Activated CD4-positive, alpha-beta T cell treated with anti-CD3 and anti-CD28 coated beads for 4 hours (primary cell): ENCODE measurements around the gene STXBP5L.
"Not testable (repeated sequence)": the region's sequence is repeated elsewhere in the genome, so short reads cannot be mapped to it uniquely, and the experiment has no call there.

ENCODE experiments used
- DNase-seq, 2 donors: peaks; one replicate each; pipeline ENCODE4 v3.0.0-alpha.2; 2020

Gene STXBP5L

GRCh38 chr3:121232309-121233225 is 324.6 kb downstream of the STXBP5L start:
- DNase-seq = no peak

DNA sequence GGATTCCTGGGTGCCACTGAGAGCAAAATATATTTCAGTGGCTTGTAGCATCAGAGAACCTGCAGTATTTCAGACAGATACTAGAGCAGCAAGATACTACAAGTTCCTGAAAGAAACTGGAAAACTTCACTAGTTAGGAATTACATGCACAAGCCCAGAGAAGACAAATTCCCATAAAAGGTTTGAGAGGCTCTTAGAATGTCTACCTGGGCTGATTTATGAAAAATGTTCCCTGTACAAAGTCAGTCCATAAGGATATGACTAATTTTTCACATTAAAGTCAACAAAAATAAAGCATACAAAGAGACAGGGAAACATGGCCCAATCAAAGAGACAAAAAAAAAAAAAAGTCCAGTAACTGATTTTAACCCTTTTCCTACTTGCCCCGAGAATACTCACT is 335.2 kb downstream of the STXBP5L start:
- no peak for DNase-seq

DNA sequence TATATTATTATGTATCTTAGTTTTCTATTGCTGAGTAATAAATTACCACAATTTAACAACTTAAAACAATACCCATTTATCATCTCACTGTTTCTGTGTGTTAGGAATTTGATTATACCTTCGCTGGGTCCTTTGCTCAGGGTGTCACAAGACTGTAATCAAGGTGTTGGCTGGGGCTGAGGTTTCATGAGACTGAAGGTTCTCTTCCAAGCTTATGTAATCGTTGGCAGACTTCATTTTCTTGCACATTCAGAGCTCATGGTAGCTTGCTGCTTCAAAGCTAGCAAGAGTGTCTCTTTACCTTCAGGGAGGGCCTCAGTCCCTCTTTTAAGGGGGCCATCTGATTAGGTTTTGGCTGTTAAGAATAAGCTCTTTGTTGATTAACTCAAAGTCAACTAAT is 344.7 kb downstream of the STXBP5L start:
- DNase-seq = no peak

DNA sequence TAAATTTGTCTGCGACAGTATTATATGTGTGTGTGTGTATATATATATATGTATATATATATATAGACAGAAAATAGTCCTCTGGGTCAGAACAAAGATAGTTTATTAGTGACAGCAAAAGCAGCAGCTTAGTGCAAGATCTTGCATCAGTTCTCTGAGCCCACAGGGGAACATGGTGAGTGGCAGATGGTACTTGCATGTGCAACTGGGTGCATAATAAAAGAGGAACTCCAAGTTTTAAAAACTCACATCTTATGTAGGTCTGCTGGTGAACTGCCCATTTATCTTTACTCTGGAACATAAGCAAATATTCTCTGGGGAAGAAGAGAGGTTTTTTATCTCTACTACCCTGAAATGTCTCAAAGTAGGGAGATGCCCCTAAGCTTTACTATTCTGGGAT is 361.4 kb downstream of the STXBP5L start:
- DNase-seq = no peak

GRCh38 chr3:121274411-121274810 is 366.4 kb downstream of the STXBP5L start:
- DNase-seq = no peak

DNA sequence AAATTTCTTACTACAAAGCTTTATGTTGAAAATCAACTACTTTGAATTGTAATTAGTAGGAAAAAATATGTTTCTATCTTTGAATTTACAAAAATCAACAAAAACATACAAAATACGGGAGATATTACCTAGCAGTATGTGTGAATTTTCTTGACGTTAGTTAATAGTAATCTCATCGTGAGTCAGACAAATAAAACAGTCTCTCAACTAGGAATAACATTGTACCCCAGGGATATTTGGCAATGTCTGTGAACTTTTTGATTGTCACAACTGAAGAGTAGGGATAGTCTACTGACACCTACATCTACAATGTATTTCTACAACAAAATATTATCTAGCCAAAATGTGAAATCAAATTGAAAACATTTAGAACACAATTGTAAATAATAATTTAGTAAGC is 387.4 kb downstream of the STXBP5L start:
- DNase-seq = no peak

DNA sequence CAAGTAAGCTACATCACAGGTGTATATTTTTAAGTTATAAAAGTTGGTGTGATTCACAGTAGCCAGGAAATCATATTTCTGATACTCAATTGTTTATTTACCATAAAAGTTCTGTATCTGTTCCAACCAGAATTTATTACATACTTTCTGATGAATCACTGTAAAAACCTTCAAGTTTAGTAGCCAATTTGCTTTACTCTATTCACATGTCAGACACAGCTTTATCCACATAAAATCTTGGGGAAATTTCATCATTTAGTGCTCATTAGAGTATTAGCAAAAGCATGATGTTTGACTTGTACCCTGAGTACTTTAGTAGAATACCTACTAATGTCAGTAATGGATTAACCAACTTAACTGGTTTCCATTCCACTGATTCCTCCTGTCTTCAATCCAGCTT is 388.0 kb downstream of the STXBP5L start:
- DNase-seq = no peak

DNA sequence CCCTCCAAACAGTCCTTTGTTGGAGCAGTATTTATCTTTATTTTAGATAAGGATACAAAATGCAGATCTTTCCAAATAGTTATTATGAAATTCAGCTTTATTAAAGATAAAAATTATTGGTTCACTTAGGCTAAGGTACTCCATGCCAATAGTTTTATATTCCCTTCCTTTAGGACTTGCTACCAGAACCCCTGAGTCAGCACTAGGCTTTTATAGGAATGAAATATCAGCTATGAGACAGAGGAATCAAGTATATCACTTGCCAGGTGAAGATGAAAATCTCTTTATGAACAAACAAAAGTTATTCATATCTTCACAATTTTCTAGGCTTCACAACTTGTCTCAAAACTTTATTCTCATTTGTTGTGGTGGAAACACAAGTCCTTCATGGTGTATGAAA is 416.3 kb downstream of the STXBP5L start:
- DNase-seq = no peak

GRCh38 chr3:121330118-121330517 is 422.1 kb downstream of the STXBP5L start:
- no peak for DNase-seq

DNA sequence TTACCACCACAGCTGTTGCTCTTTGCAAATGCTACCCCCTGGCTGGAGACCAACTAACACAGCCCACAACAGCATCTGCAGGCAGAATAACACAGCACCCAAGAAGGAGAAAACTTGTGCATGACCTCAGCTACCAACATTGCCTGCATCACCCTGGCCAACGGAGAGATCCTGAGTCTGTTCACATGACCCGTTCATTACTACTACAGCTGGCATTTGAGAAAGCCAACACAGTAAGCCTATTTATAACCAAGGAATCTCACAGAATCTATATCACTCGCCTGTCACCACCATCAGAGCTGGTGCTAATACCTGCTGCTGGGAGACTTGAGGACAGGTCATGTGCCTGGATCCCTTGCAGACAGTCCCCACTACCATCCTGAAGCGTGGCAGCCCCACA is 422.6 kb downstream of the STXBP5L start:
- DNase-seq = no peak

DNA sequence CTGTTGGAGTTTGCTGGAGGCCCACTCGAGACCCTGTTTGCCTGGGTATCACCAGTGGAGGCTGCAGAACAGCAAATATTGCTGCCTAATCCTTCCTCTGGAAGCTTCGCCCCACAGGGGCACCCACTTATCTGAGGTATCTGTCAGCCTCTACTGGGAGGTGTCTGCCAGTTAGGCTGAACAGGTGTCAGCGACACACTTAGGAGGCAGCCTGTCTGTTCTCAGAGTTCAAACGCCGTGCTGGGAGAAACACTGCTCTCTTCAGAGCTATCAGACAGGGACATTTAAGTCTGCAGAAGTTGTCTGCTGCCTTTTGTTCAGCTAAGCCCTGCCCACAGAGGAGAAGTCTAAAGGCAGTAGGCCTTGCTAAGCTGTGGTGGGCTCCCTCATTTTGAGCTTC is 448.0 kb downstream of the STXBP5L start:
- not testable (repeated sequence) for DNase-seq

DNA sequence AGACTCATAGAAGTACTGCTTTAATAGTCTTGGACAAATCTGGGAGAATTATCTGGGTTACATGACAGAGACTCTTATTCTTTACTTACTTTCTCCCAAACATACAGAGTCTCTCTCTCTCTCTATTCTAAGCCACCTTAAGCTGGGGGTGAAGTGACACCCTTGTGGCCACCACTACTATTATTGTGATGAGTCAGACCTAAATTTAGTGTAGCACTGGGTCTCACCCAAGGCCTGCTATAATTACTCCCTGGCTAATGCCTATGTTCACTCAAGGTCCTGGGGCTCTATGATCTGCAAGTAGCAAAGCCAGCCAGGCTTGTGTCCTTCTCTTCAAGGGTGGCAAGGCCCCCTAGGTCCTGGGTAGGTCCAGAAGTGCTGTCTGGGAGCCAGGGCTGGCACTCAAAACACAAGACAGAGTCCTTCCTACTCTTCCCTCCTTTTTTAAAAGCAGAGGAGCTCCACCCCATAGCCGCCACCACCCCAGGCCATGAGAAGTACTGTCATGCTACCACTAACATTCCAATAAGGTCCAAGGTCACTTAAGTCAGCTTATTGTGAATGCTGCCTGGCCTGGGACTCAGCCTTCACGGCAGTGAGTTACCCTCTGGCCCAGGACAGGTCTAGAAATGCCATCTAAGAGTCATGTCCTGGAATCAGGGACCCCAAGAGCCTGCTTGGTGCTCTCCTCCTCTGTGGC is 454.2 kb downstream of the STXBP5L start:
- no peak for DNase-seq

DNA sequence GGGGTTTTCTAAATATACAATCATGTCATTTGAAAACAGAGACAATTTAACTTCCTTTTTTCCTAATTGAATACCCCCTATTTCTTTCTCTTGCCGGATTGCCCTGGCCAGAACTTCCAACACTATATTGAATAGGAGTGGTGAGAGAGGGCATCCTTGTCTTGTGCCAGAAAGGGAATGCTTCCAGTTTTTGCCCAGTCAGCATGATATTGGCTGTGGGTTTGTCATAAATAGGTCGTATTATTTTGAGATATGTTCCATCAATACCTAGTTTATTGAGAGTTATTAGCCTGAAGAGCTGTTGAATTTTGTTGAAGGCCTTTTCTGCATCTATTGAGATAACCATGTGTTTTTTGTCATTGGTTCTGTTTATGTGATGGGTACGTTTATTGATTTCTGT is 480.3 kb downstream of the STXBP5L start:
- DNase-seq = not testable (repeated sequence)

- DNase-seq = not testable (repeated sequence)
Measured at GRCh38 chr3:121395967-121396366, 488.0 kb downstream of the STXBP5L start.

- DNase-seq = not testable (repeated sequence)
Measured at GRCh38 chr3:121398051-121398450, 490.0 kb downstream of the STXBP5L start.

DNA sequence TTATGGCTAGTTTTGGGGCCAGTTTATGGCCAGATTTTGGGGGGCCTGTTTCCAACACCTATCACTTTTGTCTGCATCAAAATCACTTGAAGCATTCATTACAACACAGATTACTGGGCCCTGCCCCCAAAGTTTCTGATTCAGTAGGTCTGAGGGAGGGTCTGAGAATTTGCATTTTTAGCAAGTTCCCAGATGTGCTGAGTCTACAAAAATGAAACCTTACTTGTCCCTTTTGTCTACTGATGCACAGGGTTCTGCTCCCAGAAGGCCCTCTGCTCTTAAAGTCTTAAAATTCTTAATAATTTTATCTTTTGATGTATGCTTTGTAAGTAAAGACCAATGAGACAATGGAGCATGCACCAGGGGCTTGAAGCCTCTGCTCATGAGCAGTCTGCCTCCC is 491.8 kb downstream of the STXBP5L start:
- no peak for DNase-seq

DNA sequence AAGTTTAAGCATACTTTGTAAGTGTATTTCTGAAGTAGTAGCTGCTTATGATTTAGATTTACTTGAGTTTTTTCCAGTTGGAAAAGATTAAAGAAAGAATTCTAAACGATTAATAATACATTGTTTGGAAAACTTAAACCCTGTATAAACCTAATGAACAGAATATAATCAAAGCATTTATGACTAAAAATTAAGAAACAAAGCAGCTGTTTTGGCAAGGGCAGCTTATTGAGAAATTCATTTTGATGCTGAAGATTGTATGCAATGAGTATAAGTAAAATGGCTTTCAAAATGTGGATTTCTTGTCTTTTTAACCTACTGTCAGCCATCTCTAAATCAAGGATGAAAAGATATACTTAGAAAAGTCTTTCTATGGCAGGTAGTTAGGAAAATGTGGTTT is 497.6 kb downstream of the STXBP5L start:
- no peak for DNase-seq

GRCh38 chr3:121411523-121411922 is 503.5 kb downstream of the STXBP5L start:
- DNase-seq = no peak

DNA sequence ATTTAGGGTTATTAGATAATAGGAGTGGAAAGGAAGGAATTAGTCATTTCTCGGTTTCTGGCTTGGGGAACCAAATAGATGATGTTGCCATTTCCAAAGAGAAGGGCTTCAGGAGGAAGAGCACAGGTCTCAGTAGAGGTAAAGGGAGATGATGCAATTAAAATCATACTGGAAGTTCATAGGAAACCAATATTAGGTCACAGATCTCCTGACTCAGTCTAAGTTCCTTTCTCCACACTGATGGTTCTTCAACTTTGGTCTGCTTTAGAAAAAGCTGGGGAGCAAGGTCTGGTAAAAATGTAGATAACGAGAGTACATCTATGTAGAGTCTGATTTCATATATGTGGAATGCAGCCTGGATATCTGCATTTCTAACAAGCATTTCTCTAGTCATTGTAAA is 506.9 kb downstream of the STXBP5L start:
- DNase-seq = no peak

DNA sequence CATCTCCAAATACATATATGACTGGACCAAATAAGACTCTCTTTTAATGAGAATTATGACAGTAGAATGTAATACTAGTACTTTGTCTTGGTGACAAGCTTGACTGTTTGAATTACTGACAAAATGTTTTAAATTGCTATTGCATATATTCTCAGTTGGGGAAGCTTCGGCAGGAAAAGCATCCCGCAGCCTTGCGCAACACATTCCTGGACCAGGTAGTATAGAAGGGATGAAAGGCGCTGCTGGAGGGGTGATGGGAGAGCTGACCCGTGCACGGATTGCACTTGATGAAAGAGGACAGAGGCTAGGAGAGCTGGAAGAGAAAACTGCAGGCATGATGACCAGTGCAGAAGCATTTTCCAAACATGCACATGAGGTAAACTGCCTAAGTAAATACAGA is 510.2 kb downstream of the STXBP5L start:
- no peak for DNase-seq

- no peak for DNase-seq
Measured at GRCh38 chr3:121424549-121424948, 516.5 kb downstream of the STXBP5L start.

DNA sequence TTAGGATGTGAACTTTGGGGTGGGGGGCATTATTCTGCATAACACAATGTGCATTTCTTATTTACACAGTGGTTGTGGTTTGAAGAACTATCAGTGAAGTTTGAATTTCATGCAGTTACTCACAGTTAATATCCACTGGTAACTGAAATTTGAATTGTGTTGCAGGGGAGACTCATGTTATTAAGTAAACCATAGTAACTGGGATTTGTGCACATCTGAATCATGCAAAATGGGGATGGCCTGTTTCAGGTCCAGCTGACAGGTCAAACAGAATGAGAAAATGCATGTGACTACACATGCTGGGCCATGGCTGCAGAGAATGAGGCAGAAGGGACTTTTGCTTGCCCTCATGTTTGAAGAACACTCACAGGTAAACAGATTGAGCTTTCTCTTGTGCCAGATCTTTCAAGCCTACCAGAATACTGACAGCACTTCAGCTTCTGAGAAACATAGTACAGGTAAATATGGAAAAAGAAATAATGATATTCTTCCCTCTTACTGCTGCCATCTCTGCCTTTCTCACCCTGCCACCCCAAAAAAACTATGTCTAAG is 522.7 kb downstream of the STXBP5L start:
- DNase-seq = no peak

- peak; percentile 48 to 51 for DNase-seq
Measured at GRCh38 chr3:121431726-121432517, 523.9 kb downstream of the STXBP5L start.
